Measurements from ENCODE around the gene C2CD5. TPM values are rescaled to one million over a fixed set of nuclear protein-coding genes. Genes with fewer than 3 reads are reported as not detected.

The C2CD5 gene
- total RNA-seq, 1 experiment from 2014 or later: 22.9 TPM

- no peak overlapping the region for H3K27ac ChIP-seq (ENCODE audit: low read depth, low read length)
- ChIA-PET POLR2A (no interaction called here), RAD21 (ENCODE audit: low non-redundant PET in 1 of 2, low total read pairs in 2 of 2, uncharacterized antibody in 2 of 2, unreplicated experiment in 2 of 2) (no interaction called here), CTCF (interaction anchor here (0.9 kb wide), 1 partner anchor 14 kb away, joined by 3 read pairs; no protein-coding TSS in a partner anchor)
- H3K9ac ChIP-seq (ENCODE audit: low read length): no peak overlapping the region
- no peak overlapping the region for H3K4me2 ChIP-seq (ENCODE audit: low read length)
- no peaks in the 10 kb centered on the region for H3K79me2 ChIP-seq (ENCODE audit: insufficient read depth, low read length)
- no peaks in the 10 kb centered on the region for H4K20me1 ChIP-seq (ENCODE audit: insufficient read depth)
- TF ChIP-seq REST (IDR thresholded peaks at IDR 0.05; ENCODE audit: low read depth): no peak
- no peak for TF ChIP-seq RAD21 (IDR thresholded peaks at IDR 0.05; ENCODE audit: low read depth)
- TF ChIP-seq TCF7L2 (IDR thresholded peaks at IDR 0.05; ENCODE audit: borderline replicate concordance, extremely low read depth, insufficient read depth, insufficient read length): no peak
- TF ChIP-seq SP1 (IDR thresholded peaks at IDR 0.05; ENCODE audit: low read depth): no peak
- TF ChIP-seq ELF1 (IDR thresholded peaks at IDR 0.05; ENCODE audit: borderline replicate concordance, low read depth): no peak
- TF ChIP-seq JUND (IDR thresholded peaks at IDR 0.05): no peak
- no peak for TF ChIP-seq ATF3 (IDR thresholded peaks at IDR 0.05)
- no peak for TF ChIP-seq POLR2A (IDR thresholded peaks at IDR 0.05; ENCODE audit: borderline replicate concordance, extremely low read depth, insufficient read depth, insufficient read length)
- no peak for TF ChIP-seq SIN3A (IDR thresholded peaks at IDR 0.05; ENCODE audit: low read depth)
- no peak for TF ChIP-seq ZFX (IDR thresholded peaks at IDR 0.05)
- no peak for TF ChIP-seq EGR1 (IDR thresholded peaks at IDR 0.05; ENCODE audit: low read depth)
- H3K4me3 ChIP-seq (replicated peaks in 1 of 2; ENCODE audit: low read depth in 1 of 2, low read length in 2 of 2): no peak overlapping the region
- no TSS peak for BruUV-seq (replicated peaks)
- H3K4me1 ChIP-seq (ENCODE audit: control insufficient read depth in 1 of 2, insufficient read depth in 2 of 2, low read length in 2 of 2): no peaks in the 10 kb centered on the region
- DNase-seq (ENCODE audit: low read depth, low spot score) (no peak), ATAC-seq (no peak)
- no peak overlapping the region for H2AFZ ChIP-seq (ENCODE audit: low read depth, low read length, poor library complexity, severe bottlenecking)
- H3K36me3 ChIP-seq (ENCODE audit: control insufficient read depth in 1 of 2, insufficient read depth in 2 of 2, low read length in 2 of 2): no peaks in the 10 kb centered on the region; a peak in 1 of 4 replicates
- intact Hi-C loops (cut with micrococcal nuclease): no loop called here
- no peaks in the 10 kb centered on the region for H3K9me2 ChIP-seq (ENCODE audit: insufficient read depth)
- H3K9me3 ChIP-seq (ENCODE audit: control insufficient read depth in 1 of 2, insufficient read depth in 1 of 2, low read depth in 1 of 2, low read length in 2 of 2): no peaks in the 10 kb centered on the region
- H3K27me3 ChIP-seq (ENCODE audit: insufficient read depth, low read length): no peaks in the 10 kb centered on the region
These were observed 71.1 kb downstream of the C2CD5 start for GRCh38 chr12:22473212-22473611.
